Stimulated activated CD8-positive, alpha-beta memory T cell treated with anti-CD3 and anti-CD28 coated beads, Interleukin-2, amount 100 ng/mL, for 1 hour (primary cell): ENCODE data around the gene KIRREL3.
"Not testable (repeated sequence)": the region's sequence is repeated elsewhere in the genome, so short reads cannot be mapped to it uniquely, and the experiment has no call there.

Experiments used
- DNase-seq, 2 donors: peaks; one replicate each; pipeline ENCODE4 v3.0.0-alpha.2; 2020; ENCODE audit warnings: low read depth in 2 of 2

KIRREL3 gene

DNA sequence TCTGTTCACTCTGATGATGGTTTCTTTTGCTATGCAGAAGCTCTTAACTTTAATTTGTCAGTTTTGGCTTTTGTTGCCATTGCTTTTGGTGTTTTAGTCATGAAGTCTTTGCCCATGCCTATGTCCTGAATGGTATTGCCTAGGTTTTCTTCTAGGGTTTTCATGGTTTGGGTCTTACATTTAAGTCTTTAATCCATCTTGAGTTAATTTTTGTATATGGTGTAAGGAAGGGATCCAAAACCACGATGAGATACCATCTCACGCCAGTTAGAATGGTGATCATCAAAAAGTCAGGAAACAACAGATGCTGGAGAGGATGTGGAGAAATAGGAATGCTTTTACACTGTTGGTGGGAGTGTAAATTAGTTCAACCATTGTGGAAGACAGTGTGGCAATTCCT, 48.0 kb downstream of the KIRREL3 start:
- not testable (repeated sequence) for DNase-seq

DNA sequence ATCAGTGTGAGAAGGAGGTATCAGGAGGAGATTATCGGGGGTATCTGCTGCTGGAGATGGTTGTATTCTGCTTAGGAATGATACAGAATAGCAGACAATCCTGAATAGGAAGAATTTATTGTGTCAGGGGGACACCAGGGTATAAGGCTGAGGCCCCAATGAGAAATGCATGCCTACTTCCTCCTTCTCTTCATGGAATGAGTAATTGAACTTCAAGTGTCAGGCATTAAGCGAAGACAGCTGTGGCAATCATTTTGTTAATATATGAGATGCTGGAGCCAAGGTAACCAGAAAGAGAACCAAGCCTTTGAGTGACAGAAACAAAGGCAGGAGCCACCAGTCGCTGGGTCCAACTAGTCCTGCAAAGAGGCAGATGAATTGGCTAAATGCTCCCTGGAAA, 49.1 kb downstream of the KIRREL3 start:
- DNase-seq, result no peak

DNA sequence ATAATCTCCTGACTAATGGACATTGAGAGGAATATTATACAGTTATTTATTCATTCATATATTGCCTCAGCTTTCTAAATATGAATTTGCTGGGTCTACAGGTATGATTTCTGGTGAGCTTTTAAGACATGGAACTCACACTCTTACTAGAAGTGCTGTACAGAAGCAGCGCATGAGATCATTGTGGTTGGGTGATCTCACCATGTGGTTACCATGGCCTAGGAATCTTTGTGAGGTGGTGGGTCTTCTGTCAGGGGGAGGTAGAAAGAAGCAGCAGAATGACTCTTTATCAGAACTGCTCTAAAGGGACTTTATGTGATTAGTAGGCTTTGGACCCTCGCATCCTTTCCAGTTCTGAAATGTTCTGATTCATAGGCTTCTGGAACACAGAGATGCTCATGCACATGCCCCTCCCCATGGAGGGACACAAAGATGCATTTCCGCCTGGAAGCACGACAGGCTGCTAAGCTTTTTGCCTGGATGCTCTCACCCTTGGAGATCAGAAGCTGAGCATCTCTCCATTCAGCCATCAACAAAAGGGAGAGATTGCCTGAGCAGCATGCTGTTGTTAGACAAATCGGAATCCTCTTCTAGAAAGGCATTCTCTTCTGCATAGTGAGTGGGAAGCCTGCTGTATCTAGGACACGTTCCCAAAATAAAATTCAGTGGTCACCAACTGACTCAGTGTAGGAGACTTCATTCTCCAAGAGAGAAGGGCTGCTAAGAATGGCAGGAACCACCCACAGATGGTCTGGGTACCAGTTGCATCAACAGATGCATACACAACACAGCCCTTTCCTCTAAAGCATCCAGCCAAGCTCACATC, 51.3 kb downstream of the KIRREL3 start:
- no peak for DNase-seq

GRCh38 chr11:126948563-126948962, 52.0 kb downstream of the KIRREL3 start:
- no peak for DNase-seq

DNA sequence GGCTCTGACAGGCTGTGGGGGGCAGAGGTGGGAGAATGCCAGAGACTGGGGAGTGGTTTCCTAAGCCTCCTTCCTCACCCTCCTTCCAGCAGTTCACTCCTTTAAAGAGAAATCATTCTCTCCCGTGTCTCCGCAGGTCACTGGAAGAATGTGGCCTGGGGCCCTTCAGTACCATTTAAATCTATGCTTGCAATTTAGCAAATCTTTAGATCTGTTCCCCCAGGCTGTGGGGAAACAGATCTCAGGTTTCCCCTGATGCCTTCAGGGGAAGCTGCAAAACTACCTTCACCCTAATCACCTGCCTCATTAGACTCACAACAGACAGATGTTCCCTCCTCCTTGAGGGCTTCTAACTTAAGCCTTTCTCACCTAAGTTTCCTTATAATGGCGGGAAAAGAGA, 55.3 kb downstream of the KIRREL3 start:
- DNase-seq, result no peak

DNA sequence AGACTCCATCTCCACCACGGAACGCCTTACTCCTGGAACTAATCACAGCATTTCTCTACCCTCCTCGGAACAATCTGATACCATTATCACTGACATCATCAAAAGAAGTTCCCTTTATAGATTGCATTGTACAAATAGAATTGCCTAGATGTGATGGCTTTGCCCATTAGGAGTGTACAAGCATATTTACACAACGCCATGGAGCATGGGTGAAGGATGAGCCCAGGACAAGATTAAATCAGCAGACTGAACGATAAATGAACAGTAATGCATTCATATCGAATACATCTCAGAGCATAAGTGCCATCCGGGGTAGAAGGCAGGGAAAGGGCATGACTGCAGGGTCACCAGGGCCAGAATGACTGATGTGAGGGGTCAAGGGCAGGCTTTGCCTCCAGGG, 57.3 kb downstream of the KIRREL3 start:
- no peak for DNase-seq

- no peak for DNase-seq
Measured at GRCh38 chr11:126942146-126942545, 58.4 kb downstream of the KIRREL3 start.

DNA sequence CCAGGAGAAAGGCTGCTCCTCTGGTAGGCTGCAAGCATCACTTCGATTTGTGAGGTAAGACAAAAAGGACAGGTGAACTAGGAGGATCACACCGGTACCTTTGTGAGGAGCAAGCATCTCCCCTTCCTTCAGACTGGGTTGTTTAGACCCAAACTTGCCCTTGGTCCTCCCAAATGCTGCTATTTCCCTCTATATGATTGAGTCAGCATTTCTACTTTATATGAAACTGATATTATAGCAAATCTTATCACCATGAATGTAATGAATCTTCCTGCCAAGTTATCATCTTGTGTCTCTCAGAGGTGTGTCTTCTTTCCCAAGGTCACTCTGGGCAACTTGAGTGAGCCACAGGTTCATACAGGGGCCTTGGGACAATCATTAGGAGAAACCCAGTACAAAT, 61.0 kb downstream of the KIRREL3 start:
- no peak for DNase-seq

DNA sequence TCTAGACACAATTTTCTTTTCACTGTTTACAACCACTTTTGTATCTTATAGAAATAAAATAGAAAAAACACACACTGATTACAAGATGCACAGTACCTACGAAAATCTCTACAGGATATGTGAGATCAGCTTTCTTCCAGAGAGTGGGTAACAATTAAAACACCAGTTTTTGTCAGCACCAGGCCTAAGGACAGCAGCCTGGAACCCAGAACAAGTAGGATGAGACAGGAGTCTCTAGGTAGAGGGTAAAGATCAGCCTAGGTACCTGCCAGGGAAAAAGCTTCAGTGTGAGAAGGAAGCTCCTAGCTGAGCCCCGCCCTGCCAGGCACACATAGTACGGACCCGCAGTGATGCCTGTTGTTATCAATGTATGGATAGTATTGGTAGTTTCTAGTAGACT, 61.9 kb downstream of the KIRREL3 start:
- DNase-seq, result no peak

DNA sequence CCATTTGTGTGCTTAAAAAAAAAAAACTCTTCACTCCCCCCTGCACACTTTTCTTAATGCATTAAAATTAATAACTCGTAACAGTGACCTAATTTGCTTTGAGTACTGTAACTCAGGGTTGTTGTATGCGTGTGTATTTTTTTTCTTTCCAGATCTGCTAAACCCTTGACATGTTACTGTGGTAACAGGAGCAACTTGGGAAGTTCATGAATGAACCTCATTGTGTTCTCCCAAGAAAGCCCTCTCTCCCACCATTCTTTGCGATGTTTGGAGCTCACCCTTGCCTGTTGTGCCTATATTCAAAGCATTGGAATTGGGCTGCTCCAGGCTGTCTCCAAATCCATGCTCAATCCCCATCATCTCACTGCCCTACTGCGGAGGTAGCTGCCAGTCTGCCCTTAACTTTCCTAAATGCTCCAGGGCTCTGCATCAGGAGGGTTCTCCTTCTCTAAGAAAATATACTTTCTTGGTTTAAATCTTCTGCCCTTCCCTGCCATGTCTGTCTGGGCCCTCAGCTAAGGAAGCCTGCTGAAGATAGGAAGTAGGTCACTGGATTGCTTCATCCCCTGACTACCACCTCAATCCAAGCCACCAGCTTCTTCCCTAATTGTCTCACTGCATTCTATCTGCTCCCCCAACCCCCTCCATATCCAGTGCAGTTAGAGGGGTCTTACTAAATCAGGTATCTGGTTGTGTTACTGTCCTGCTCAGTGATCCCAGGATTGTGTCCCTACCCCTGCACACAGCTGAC, 70.3 kb downstream of the KIRREL3 start:
- DNase-seq, result no peak

- no peak for DNase-seq
Measured at GRCh38 chr11:126929179-126930061, 71.2 kb downstream of the KIRREL3 start.

DNA sequence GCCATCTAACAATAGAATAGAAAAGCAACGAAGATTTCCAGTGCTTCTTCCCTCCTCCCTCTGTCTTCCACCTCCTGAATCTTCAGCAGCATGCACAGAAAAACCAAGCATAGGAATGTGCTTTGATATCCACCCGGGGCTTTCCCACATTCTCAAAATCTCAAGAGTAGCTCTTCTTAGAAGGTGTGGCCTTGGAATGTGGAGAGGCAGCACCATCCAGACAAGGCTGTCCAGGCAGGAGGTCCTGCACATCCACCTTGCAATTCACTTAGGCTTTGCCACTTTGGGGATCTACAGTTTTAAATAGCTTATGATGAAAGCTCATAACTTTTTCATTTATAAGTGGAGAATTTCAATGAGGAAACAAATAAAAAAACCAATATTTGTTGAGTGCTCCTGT, 72.9 kb downstream of the KIRREL3 start:
- no peak for DNase-seq

DNA sequence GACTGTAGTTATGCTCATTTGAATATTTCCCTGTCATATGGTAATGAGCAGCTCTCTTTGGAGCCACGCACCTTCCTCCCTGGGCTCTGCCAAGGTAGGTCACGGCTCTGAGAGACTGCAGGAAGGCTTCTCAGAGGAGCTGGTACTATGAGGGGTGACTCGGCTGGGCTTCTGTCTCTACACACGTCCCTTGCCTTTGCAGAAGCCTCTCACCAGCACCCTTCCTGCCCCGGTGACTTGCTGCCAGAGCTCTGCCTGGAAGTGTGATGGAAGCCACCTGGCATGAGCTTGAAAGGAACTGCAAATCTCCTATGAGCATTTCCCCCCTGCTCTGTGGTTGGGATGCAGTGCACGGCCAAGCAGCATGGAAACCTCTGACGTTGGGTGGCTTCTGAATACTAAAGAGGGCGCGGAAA, 74.2 kb downstream of the KIRREL3 start:
- DNase-seq, result no peak

- no peak for DNase-seq
Measured at GRCh38 chr11:126925321-126926093, 75.1 kb downstream of the KIRREL3 start.

DNA sequence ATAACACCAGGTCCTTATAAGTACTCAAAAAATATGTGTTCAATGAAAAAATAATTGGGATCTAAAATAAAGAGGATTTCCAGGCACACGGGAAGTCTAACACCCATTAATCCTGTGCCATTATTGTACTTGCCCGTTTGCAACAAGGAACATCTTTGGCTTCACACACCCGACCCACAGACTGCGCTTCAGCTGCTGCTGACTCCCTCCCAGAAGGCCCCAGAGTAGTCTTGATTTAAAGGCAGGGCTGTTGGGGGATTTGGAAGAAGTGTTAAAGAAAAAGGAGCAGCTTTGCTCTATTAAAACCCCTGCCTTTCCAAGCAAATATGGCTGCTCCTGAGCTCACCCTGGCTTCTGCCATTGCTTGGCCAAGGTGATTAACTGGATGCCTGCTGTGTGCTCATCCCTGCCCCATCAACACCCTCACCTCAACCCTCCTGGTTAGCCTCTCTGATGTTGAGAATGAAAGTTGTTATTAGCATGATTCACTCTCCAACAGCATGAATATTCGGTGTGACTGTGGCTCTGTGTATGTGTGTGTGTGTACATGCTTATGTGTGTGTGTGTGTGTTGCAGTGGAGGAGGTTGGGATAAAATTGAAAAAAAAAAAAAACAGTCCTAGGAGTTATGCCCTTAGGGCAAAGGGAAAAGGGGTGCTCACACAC, 76.1 kb downstream of the KIRREL3 start:
- DNase-seq, result no peak

DNA sequence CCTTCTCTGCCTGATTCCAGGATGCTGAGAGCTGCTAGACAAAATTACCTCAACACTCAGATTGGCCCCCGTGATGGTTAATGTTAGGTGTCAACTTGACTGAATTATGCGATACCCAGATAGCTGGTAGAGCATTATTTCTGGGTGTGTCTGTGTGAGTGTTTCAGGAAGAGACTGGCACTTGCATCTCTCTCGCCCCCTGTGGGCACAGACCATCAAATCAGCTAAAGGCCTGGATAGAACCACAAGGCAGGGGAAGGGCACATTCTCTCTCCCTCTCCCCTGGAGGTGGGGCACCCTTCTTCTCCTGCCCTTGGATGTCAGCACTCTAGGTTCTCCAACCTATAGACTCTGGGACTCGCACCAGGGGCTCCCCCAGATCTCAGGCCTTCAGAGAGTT, 79.7 kb downstream of the KIRREL3 start:
- no peak for DNase-seq

DNA sequence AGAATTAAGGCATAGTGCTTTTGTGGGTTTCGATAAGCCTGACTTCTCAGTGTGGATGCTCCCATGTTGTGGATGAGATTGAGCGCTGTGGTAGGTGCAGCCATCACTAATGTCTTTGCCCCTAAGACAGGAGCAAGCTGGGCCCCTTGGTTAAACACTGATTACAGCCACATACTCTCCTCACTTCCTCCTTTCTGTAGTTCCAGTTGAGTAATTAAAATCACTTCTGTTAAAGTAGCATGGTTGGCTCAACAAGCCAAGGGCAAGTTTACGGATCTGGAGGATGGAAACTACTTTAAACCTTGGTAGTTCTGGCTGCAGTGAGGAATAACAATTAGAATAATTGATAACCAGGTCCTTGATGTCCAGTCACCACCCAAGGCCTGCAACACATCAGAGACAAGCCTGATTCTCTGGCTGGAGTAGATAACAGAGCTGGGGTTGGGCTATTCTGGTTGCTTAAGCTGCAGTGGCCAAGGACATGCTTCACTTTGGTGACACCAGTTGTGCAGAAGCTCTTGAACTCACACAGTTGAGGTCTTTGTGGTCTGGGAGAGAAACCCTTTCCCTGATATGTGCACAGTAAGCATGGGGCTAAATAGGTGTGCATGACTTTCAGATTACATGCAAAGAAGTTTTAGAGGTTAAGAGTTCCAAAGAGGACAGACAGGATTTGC, 81.3 kb downstream of the KIRREL3 start:
- no peak for DNase-seq

DNA sequence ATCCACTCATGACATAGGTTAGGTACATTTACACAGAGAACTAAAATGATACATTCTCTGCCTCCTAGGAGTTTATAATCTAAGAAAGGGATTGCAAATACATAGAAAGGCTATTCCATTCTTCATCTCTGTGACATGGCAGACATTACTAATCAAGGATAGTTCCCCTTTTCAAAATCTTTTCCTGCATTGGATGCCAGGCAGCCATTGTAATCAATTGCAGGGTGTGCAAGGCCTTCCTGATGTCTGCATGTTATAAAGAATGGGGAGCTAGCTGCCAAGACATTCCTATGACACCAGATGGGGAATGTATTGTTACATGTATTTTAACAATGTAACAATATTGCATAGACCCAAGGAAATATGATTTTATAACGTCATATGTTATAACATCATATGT, 82.0 kb downstream of the KIRREL3 start:
- no peak for DNase-seq

DNA sequence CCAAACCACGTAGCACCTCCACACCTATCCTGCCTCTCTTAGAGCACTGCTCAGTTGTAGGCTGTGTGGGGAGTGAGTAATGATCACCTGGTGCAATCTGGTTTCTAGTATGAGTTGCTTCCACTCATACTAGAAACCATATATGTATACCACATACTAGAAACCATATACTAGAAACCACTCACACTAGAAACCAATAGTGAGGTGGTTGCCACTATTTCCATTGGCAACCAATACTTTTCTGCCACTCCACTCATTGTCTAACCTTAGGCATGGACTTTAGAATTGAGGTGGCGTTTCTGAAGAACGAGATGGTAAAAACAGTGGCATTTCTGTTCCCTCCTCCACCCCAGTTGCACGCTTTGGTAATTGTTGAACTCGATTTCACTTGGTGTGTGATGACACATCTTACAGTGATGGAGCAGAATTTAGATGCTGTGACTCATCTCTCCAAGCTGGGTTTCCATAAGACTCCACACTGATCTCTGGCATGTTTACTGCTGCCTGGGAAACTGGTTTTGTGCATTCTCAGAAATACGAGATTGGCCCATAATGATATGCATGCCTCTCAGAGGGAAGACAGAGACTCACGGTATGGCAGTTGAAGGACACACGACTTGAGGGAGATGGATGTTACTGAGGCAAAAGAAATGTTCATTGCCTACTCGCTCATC, 82.9 kb downstream of the KIRREL3 start:
- DNase-seq, result no peak

DNA sequence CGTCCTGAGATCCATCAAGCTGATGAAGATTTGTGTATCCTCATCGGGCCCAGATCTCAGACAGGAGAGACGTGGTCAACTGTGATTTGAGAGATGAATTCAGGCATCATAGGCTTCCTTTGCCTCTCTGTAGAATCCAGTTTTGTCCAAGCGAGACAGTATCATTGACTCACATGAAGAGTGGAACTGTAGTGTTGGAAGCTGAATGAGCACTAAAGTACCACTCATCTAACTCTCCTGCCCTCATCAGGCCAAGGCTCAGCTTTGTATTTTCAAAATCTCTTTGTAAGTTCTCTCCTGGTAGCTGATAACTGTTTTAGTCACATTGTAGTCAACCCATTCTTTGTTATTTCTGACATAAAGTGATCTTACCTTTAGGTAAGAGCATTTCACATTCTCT, 85.1 kb downstream of the KIRREL3 start:
- DNase-seq, result no peak
